ENCODE measurements around the gene TRIM56. TPM values are rescaled to one million over a fixed set of nuclear protein-coding genes. Genes with fewer than 3 reads are reported as not detected.
"Not testable (repeated sequence)": the region's sequence is repeated elsewhere in the genome, so short reads cannot be mapped to it uniquely, and the experiment has no call there.

TRIM56 gene
- total RNA-seq, 2 experiments from 2014 or later = 29.9 to 31.8 TPM

GRCh38 chr7:101111261-101111660 is 26.0 kb downstream of the TRIM56 start:
- H3K4me1 ChIP-seq (ENCODE audit: insufficient read depth, low read length) = no peaks in the 10 kb centered on the region
- H3K4me3 ChIP-seq (ENCODE audit: low read length) = no peak overlapping the region
- no peaks in the 10 kb centered on the region for H3K9me3 Mint-ChIP-seq
- H3K4me3 Mint-ChIP-seq = no peak overlapping the region
- no peak overlapping the region for H3K27ac ChIP-seq (ENCODE audit: low read depth in 1 of 2, low read length in 2 of 2)
- no peak for ATAC-seq (ENCODE audit: poor library complexity)
- TF ChIP-seq, protein P1, sequence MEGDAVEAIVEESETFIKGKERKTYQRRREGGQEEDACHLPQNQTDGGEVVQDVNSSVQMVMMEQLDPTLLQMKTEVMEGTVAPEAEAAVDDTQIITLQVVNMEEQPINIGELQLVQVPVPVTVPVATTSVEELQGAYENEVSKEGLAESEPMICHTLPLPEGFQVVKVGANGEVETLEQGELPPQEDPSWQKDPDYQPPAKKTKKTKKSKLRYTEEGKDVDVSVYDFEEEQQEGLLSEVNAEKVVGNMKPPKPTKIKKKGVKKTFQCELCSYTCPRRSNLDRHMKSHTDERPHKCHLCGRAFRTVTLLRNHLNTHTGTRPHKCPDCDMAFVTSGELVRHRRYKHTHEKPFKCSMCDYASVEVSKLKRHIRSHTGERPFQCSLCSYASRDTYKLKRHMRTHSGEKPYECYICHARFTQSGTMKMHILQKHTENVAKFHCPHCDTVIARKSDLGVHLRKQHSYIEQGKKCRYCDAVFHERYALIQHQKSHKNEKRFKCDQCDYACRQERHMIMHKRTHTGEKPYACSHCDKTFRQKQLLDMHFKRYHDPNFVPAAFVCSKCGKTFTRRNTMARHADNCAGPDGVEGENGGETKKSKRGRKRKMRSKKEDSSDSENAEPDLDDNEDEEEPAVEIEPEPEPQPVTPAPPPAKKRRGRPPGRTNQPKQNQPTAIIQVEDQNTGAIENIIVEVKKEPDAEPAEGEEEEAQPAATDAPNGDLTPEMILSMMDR (IDR thresholded peaks at IDR 0.05) = no peak
- H3K27me3 ChIP-seq (ENCODE audit: control insufficient read depth in 1 of 2, insufficient read depth in 2 of 2, low read length in 2 of 2) = no peaks in the 10 kb centered on the region
- H3K27ac Mint-ChIP-seq = no peak overlapping the region
- no peaks in the 10 kb centered on the region for H3K36me3 Mint-ChIP-seq (ENCODE audit: low read depth)
- H3K4me1 Mint-ChIP-seq (ENCODE audit: low read depth) = no peaks in the 10 kb centered on the region
- CTCF ChIA-PET = interaction anchor here (1.2 kb wide), 1 partner anchor 33 kb away, joined by 4 read pairs; no protein-coding TSS in a partner anchor
- H3K9me3 ChIP-seq (ENCODE audit: control insufficient read depth in 1 of 2, insufficient read depth in 1 of 2, low read length in 2 of 2) = peaks cover 0 to 4% of the 10 kb centered on the region in 2 experiments
- POLR2A ChIA-PET = no interaction called here
- intact Hi-C loops (cut with DNase I, micrococcal nuclease) = no loop called here
- H3K36me3 ChIP-seq (ENCODE audit: insufficient read depth, low read length) = no peaks in the 10 kb centered on the region
- no peak for DNase-seq
- peaks cover 5% of the 10 kb centered on the region for H3K27me3 Mint-ChIP-seq

DNA sequence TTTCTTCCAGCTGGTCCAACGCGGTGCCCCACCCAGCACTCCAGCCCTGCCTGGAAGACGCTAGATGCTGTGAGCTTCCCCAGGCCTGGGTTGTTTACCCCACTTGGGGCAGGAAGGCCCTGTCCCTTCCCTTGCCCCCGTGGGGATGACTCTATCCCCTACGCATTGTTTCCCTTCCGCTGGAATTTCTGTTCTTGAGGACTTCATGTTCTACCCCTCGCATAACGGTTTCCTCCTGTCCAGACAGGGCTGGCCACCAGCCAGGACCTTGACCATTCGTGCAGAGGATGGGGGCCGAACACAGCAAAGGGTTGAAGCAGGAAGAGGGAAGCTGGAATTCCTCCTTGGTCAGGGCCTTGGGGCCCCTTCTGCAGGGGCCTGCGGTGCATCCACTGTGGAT is 27.0 kb downstream of the TRIM56 start:
- Histone ChIP-seq H3K36me3 (ENCODE audit: insufficient read depth, low read length) (no peaks in the 10 kb centered on the region), H3K4me1 (ENCODE audit: insufficient read depth, low read length) (no peaks in the 10 kb centered on the region), H3K27ac (ENCODE audit: low read depth in 1 of 2, low read length in 2 of 2) (no peak overlapping the region), H3K4me3 (ENCODE audit: low read length) (no peak overlapping the region), H3K9me3 (ENCODE audit: control insufficient read depth in 1 of 2, insufficient read depth in 1 of 2, low read length in 2 of 2) (peaks cover 0 to 4% of the 10 kb centered on the region in 2 experiments), H3K27me3 (ENCODE audit: control insufficient read depth in 1 of 2, insufficient read depth in 2 of 2, low read length in 2 of 2) (no peaks in the 10 kb centered on the region)
- DNase-seq = no peak
- H3K27ac Mint-ChIP-seq = no peak overlapping the region
- H3K4me1 Mint-ChIP-seq (ENCODE audit: low read depth) = no peaks in the 10 kb centered on the region
- intact Hi-C loops (cut with DNase I, micrococcal nuclease) = no loop called here
- no peaks in the 10 kb centered on the region for H3K36me3 Mint-ChIP-seq (ENCODE audit: low read depth)
- H3K4me3 Mint-ChIP-seq = no peak overlapping the region
- ATAC-seq (ENCODE audit: poor library complexity) = no peak
- TF ChIP-seq, protein P1 (IDR thresholded peaks at IDR 0.05) = no peak
- ChIA-PET POLR2A (no interaction called here), CTCF (interaction anchor here (1.2 kb wide), 1 partner anchor 32 kb away, joined by 4 read pairs; no protein-coding TSS in a partner anchor)
- no peaks in the 10 kb centered on the region for H3K9me3 Mint-ChIP-seq
- H3K27me3 Mint-ChIP-seq = peaks cover 4% of the 10 kb centered on the region

DNA sequence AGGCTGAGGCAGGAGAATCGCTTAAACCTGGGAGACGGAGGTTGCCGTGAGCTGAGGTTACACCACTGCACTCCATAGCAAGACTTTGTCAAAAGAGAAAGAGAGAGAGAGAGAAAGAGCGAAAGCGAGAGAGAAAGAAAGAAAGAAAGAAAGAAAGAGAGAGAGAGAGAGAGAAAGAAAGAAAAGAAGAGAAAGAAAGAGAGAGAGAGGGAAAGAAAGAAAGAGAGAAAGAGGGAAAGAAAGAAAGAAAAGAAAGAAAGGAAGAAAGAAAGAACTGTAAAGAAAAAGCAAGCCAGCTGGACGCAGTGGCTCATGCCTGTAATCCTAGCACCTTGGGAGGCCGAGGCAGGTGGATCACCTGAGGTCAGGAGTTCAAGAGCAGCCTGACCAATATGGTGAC is 27.9 kb downstream of the TRIM56 start:
- H3K4me3 ChIP-seq (ENCODE audit: low read length); H3K27me3 Mint-ChIP-seq; CTCF ChIA-PET; H3K9me3 ChIP-seq (ENCODE audit: control insufficient read depth in 1 of 2, insufficient read depth in 1 of 2, low read length in 2 of 2); H3K9me3 Mint-ChIP-seq; intact Hi-C loops (cut with DNase I, micrococcal nuclease); ATAC-seq (ENCODE audit: poor library complexity); H3K4me1 ChIP-seq (ENCODE audit: insufficient read depth, low read length); H3K4me1 Mint-ChIP-seq (ENCODE audit: low read depth); H3K27ac ChIP-seq (ENCODE audit: low read depth in 1 of 2, low read length in 2 of 2); POLR2A ChIA-PET; H3K36me3 ChIP-seq (ENCODE audit: insufficient read depth, low read length); H3K27me3 ChIP-seq (ENCODE audit: control insufficient read depth in 1 of 2, insufficient read depth in 2 of 2, low read length in 2 of 2); H3K27ac Mint-ChIP-seq; H3K36me3 Mint-ChIP-seq (ENCODE audit: low read depth); H3K4me3 Mint-ChIP-seq; DNase-seq: not testable (repeated sequence)

GRCh38 chr7:101113836-101114235 is 28.6 kb downstream of the TRIM56 start:
- intact Hi-C loops (cut with DNase I, micrococcal nuclease) = no loop called here
- no peak overlapping the region for H3K4me3 ChIP-seq (ENCODE audit: low read length)
- H3K36me3 ChIP-seq (ENCODE audit: insufficient read depth, low read length) = no peaks in the 10 kb centered on the region
- peaks cover 0 to 2% of the 10 kb centered on the region in 2 experiments for H3K27me3 ChIP-seq (ENCODE audit: control insufficient read depth in 1 of 2, insufficient read depth in 2 of 2, low read length in 2 of 2)
- no peak overlapping the region for H3K27ac Mint-ChIP-seq
- POLR2A ChIA-PET = no interaction called here
- H3K4me3 Mint-ChIP-seq = no peak overlapping the region
- H3K9me3 Mint-ChIP-seq = no peaks in the 10 kb centered on the region
- no peak overlapping the region for H3K27ac ChIP-seq (ENCODE audit: low read depth in 1 of 2, low read length in 2 of 2)
- H3K36me3 Mint-ChIP-seq (ENCODE audit: low read depth) = no peaks in the 10 kb centered on the region
- ATAC-seq (ENCODE audit: poor library complexity) (no peak), DNase-seq (no peak)
- H3K4me1 ChIP-seq (ENCODE audit: insufficient read depth, low read length) = no peaks in the 10 kb centered on the region
- H3K4me1 Mint-ChIP-seq (ENCODE audit: low read depth) = no peaks in the 10 kb centered on the region
- CTCF ChIA-PET = no interaction called here
- H3K27me3 Mint-ChIP-seq = peaks cover 8% of the 10 kb centered on the region
- peaks cover 0 to 4% of the 10 kb centered on the region in 2 experiments for H3K9me3 ChIP-seq (ENCODE audit: control insufficient read depth in 1 of 2, insufficient read depth in 1 of 2, low read length in 2 of 2)
- TF ChIP-seq, protein P1 (IDR thresholded peaks at IDR 0.05) = no peak

Measured in CD4-positive, alpha-beta T cell (primary cell).